Measurements from ENCODE around the gene ST3GAL3.

- no peak for TF ChIP-seq POLR2AphosphoS5 (IDR thresholded peaks at IDR 0.05; ENCODE audit: insufficient read depth, low read depth, low read length)
- TF ChIP-seq MAX (IDR thresholded peaks at IDR 0.05; ENCODE audit: insufficient read depth, insufficient read length): no peak
- no peak for TF ChIP-seq CTCF (IDR thresholded peaks at IDR 0.05; ENCODE audit: extremely low read depth in 1 of 2, insufficient read depth in 1 of 2, low read depth in 1 of 2, low read length in 2 of 2)
- TF ChIP-seq POLR2A (IDR thresholded peaks at IDR 0.05; ENCODE audit: low read depth, low read length): no peak
- no peak for TF ChIP-seq JUN (IDR thresholded peaks at IDR 0.05; ENCODE audit: borderline replicate concordance, insufficient read depth, insufficient read length, low read depth)
- TF ChIP-seq EZH2 (IDR thresholded peaks at IDR 0.05; ENCODE audit: borderline replicate concordance, low read depth, low read length, severe bottlenecking): no peak
- TF ChIP-seq FOS (IDR thresholded peaks at IDR 0.05; ENCODE audit: borderline replicate concordance, insufficient read depth, low read length): no peak
Observed at GRCh38 chr1:43878854-43879253, 171.5 kb downstream of the ST3GAL3 start.
